ENCODE results near the gene KCNK13. TPM values are rescaled to one million over a fixed set of nuclear protein-coding genes. Genes with fewer than 3 reads are reported as not detected.

The KCNK13 gene
- total and polyA plus RNA-seq, 2 experiments from 2014 or later: 0.21 to 1.0 TPM

- H3K4me1 Mint-ChIP-seq: no peaks in the 10 kb centered on the region
- no peaks in the 10 kb centered on the region for H3K4me1 ChIP-seq (ENCODE audit: insufficient read depth)
- H3K27ac Mint-ChIP-seq: no peak overlapping the region
- no peaks in the 10 kb centered on the region for H3K27me3 Mint-ChIP-seq (ENCODE audit: insufficient read depth, low read depth, poor library complexity)
- H4K20me1 ChIP-seq (replicated peaks; ENCODE audit: insufficient read depth): no peaks in the 10 kb centered on the region
- no peaks in the 10 kb centered on the region for H3F3A ChIP-seq (replicated peaks; ENCODE audit: low read depth)
- H3K36me3 ChIP-seq (ENCODE audit: insufficient read depth): no peaks in the 10 kb centered on the region
- DNase-seq (ENCODE audit: low spot score) (no peak), ATAC-seq (no peak)
- H3K9me3 Mint-ChIP-seq: peaks cover 7% of the 10 kb centered on the region; the same call in 2 of the 3 replicates
- H3K4me3 Mint-ChIP-seq: no peak overlapping the region
- no peaks in the 10 kb centered on the region for H3K9me2 ChIP-seq (ENCODE audit: insufficient read depth)
- H3K27ac ChIP-seq (ENCODE audit: low read depth): no peak overlapping the region
- no peaks in the 10 kb centered on the region for H3K36me3 Mint-ChIP-seq (ENCODE audit: low read depth)
- H2AFZ ChIP-seq: no peak overlapping the region
- H3K79me2 ChIP-seq (replicated peaks; ENCODE audit: insufficient read depth): no peaks in the 10 kb centered on the region
- H3K4me2 ChIP-seq: no peak overlapping the region
- H3K4me3 ChIP-seq: no peak overlapping the region
- TF ChIP-seq ETS1 (IDR thresholded peaks at IDR 0.05) (no peak), ZNF114 (CRISPR knock-in tag; IDR thresholded peaks at IDR 0.05) (no peak), JUNB (IDR thresholded peaks at IDR 0.05; ENCODE audit: unreplicated experiment) (no peak), POLR2AphosphoS5 (IDR thresholded peaks at IDR 0.05; ENCODE audit: low read depth) (no peak), CREB1 (CRISPR knock-in tag; IDR thresholded peaks at IDR 0.05; ENCODE audit: low read depth) (no peak), CTCF (conservative IDR thresholded peaks at IDR 0.05; ENCODE audit: low read depth in 2 of 2) (no peak), NANOG (IDR thresholded peaks at IDR 0.05; ENCODE audit: borderline replicate concordance) (no peak), EZH2phosphoT487 (IDR thresholded peaks at IDR 0.05; ENCODE audit: unreplicated experiment) (no peak), ZNF331 (CRISPR knock-in tag; IDR thresholded peaks at IDR 0.05; ENCODE audit: low read depth) (no peak), EZH2 (IDR thresholded peaks at IDR 0.05; ENCODE audit: low read depth, unreplicated experiment) (no peak), STAT1 (IDR thresholded peaks at IDR 0.05; ENCODE audit: unreplicated experiment) (no peak)
- TF ChIP-seq, protein P1, sequence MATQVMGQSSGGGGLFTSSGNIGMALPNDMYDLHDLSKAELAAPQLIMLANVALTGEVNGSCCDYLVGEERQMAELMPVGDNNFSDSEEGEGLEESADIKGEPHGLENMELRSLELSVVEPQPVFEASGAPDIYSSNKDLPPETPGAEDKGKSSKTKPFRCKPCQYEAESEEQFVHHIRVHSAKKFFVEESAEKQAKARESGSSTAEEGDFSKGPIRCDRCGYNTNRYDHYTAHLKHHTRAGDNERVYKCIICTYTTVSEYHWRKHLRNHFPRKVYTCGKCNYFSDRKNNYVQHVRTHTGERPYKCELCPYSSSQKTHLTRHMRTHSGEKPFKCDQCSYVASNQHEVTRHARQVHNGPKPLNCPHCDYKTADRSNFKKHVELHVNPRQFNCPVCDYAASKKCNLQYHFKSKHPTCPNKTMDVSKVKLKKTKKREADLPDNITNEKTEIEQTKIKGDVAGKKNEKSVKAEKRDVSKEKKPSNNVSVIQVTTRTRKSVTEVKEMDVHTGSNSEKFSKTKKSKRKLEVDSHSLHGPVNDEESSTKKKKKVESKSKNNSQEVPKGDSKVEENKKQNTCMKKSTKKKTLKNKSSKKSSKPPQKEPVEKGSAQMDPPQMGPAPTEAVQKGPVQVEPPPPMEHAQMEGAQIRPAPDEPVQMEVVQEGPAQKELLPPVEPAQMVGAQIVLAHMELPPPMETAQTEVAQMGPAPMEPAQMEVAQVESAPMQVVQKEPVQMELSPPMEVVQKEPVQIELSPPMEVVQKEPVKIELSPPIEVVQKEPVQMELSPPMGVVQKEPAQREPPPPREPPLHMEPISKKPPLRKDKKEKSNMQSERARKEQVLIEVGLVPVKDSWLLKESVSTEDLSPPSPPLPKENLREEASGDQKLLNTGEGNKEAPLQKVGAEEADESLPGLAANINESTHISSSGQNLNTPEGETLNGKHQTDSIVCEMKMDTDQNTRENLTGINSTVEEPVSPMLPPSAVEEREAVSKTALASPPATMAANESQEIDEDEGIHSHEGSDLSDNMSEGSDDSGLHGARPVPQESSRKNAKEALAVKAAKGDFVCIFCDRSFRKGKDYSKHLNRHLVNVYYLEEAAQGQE (IDR thresholded peaks at IDR 0.05; ENCODE audit: unreplicated experiment): no peak
- TF ChIP-seq, protein P2, sequence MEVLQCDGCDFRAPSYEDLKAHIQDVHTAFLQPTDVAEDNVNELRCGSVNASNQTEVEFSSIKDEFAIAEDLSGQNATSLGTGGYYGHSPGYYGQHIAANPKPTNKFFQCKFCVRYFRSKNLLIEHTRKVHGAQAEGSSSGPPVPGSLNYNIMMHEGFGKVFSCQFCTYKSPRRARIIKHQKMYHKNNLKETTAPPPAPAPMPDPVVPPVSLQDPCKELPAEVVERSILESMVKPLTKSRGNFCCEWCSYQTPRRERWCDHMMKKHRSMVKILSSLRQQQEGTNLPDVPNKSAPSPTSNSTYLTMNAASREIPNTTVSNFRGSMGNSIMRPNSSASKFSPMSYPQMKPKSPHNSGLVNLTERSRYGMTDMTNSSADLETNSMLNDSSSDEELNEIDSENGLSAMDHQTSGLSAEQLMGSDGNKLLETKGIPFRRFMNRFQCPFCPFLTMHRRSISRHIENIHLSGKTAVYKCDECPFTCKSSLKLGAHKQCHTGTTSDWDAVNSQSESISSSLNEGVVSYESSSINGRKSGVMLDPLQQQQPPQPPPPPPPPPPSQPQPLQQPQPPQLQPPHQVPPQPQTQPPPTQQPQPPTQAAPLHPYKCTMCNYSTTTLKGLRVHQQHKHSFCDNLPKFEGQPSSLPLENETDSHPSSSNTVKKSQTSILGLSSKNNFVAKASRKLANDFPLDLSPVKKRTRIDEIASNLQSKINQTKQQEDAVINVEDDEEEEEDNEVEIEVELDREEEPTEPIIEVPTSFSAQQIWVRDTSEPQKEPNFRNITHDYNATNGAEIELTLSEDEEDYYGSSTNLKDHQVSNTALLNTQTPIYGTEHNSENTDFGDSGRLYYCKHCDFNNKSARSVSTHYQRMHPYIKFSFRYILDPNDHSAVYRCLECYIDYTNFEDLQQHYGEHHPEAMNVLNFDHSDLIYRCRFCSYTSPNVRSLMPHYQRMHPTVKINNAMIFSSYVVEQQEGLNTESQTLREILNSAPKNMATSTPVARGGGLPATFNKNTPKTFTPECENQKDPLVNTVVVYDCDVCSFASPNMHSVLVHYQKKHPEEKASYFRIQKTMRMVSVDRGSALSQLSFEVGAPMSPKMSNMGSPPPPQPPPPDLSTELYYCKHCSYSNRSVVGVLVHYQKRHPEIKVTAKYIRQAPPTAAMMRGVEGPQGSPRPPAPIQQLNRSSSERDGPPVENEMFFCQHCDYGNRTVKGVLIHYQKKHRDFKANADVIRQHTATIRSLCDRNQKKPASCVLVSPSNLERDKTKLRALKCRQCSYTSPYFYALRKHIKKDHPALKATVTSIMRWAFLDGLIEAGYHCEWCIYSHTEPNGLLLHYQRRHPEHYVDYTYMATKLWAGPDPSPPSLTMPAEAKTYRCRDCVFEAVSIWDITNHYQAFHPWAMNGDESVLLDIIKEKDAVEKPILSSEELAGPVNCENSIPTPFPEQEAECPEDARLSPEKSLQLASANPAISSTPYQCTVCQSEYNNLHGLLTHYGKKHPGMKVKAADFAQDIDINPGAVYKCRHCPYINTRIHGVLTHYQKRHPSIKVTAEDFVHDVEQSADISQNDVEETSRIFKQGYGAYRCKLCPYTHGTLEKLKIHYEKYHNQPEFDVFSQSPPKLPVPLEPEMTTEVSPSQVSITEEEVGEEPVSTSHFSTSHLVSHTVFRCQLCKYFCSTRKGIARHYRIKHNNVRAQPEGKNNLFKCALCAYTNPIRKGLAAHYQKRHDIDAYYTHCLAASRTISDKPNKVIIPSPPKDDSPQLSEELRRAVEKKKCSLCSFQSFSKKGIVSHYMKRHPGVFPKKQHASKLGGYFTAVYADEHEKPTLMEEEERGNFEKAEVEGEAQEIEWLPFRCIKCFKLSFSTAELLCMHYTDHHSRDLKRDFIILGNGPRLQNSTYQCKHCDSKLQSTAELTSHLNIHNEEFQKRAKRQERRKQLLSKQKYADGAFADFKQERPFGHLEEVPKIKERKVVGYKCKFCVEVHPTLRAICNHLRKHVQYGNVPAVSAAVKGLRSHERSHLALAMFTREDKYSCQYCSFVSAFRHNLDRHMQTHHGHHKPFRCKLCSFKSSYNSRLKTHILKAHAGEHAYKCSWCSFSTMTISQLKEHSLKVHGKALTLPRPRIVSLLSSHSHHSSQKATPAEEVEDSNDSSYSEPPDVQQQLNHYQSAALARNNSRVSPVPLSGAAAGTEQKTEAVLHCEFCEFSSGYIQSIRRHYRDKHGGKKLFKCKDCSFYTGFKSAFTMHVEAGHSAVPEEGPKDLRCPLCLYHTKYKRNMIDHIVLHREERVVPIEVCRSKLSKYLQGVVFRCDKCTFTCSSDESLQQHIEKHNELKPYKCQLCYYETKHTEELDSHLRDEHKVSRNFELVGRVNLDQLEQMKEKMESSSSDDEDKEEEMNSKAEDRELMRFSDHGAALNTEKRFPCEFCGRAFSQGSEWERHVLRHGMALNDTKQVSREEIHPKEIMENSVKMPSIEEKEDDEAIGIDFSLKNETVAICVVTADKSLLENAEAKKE (CRISPR knock-in tag; IDR thresholded peaks at IDR 0.05): no peak
- H3K27me3 ChIP-seq (ENCODE audit: insufficient read depth): no peaks in the 10 kb centered on the region
Observed at GRCh38 chr14:90188588-90188987, 126.8 kb downstream of the KCNK13 start.

All from GM23338 (cell line).